Suppressor macrophage (primary cell): ENCODE data around the gene COL16A1.

ENCODE experiments used
- DNase-seq, 4 experiments: peaks; one replicate each; pipeline ENCODE4 v3.0.0-alpha.2; 2020 to 2022

COL16A1 gene

DNA sequence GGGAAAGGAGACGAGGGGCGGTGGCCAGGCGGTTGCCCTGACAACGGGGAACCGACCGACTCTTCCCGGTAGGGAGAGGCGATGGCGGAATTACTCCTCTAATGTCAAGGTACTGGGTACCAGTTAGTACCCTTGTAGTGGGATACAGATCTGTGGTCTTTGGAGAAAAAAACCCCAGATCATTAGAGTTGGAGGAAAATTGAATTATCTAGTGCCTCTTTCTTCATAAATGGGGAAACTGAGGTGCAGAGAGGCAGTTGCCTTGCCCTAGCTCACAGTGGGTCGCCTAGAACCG, 58.6 kb downstream of the COL16A1 start:
- no peak for DNase-seq

DNA sequence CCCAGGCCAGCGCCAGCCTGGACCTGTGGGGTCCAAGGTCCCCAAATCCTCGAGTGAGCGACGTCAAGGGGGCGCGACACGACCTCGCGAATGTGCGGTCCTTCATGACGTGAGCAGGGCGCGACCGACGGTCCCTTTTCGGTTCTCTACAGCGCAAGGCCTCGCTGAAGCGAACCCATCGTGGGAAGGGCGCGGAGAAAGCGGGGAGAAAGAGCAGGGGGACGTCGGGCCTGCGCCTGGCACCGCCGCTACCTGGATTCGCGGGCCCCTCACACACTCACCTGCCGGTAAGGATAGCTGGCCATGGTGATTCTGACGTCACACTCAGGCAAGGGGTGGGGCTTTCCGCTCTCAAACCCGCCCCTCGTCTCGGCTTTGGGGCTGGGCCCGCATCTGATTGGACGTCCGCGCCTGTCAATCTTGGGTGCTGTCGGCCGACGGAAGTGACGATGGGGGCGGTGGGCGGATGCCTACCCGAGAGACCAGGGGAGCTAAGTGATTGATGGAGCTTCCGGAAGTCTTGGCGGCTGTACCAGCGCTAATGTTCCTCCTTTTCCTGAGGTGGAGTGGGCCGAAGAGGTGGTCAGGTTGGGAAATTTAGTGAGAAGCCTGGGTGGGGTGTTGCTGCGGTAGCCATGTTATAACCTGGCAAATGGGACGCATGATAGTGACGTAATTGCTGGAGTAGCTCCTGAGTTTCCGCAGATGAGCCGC, 59.1 kb downstream of the COL16A1 start, which contains the start of gene PEF1:
Gene PEF1, minus strand, starts transcription at position 317 of the 714 bp plus-strand sequence. Its CDS starts 12 bp downstream, at position 305.
- DNase-seq: peak; percentile 99

DNA sequence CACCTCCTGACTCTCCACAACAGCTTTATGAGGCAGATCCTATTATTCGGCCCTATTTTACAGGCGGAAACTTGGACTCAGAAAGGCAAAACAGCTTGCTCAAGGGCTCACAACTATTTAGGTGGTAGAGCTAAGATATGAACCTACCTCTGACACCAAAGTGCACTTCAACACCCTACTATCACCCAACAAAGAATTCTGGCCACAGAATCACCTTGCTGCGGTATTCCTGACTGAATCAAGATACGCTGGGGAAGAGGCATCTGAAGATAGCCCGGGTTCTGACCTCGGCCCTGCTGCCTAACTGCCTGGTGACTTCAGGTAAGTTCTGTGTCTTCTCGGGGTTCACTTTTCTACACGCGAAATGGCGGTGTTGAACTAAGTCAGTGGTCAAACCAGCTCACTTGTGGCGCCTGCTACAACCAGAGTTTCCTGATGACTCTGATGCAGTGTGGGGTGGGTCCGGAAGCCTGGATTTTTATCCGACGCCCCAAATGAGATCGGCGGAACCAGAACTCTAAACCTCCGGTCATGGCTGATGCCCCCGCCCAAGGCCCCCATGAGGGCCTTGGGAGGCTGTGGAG, 59.7 kb downstream of the COL16A1 start:
- no peak for DNase-seq

DNA sequence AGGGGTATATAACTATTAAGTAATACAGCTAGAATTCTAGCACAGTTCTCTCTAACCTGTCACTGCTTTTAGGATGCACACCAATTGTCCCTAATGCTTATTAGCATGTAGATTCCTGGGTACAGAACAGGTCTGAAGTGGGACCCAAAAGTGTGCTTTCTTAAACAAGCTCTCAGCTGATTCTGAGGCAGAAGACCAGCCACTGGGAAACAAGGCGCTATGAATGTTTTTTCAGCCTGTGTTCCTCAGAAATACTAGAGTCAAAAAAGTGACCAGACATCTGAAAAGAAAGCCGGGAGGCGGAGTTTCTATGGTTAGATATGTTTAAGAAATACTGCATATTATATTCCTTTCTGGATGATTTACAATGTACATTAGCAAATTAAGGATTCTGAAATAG, 60.9 kb downstream of the COL16A1 start:
- no peak for DNase-seq

DNA sequence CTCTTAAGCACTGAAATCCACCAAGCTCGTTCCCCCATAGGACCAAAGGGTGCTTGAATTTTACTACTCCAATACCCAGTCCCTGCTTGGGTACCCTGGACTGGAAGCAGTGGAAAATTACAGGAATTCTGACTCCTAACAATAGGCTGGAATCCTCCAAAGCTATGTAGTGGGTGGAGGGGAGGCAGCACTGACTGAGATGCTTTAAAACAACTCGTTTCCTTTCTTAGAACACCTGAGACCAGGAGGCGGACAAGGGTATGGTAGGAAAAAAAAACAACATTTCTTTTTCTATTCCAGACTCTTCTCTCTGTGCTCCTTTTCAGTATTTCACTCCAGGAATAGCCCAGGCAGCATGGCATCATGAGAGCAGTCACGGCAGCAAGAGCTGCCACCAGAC, 61.5 kb downstream of the COL16A1 start:
- no peak for DNase-seq

DNA sequence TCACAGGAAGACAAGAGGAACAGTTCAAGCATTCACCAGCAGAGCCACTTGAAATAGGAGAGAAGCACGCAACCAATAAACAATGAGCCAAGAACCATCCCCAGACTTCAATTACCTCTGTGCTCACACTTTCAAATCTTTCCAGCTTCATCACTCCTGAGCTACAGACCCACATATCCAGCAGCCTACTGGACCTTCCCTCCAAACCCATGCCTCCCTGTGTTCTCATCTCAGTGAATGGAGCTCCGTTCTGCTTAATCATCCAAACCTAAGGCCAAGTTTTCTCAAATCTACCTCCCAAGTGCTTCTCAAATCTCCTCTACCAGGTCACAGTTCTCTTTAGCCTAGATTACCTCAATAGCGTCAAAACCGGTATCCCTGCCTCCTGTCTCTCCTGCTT, 62.9 kb downstream of the COL16A1 start:
- no peak for DNase-seq

DNA sequence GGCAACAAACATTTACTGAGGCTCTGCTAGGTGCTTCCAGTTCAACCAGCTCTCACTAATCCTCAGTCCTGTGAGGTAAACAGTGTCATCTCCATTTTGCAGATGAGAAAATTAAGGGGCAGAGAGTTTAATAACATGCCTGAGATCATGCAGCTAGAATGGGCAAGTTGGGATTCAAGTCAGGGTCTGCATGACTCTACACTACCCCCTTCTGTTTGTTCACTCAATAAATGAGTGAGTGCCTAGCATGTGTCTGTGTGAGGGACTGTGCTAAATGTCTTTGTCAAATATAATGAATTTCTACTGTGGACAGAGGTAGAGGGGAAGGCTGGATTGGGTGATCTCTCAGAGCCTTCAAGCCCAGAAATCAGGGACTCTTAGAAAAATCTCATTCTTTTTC, 63.6 kb downstream of the COL16A1 start:
- DNase-seq: no peak

DNA sequence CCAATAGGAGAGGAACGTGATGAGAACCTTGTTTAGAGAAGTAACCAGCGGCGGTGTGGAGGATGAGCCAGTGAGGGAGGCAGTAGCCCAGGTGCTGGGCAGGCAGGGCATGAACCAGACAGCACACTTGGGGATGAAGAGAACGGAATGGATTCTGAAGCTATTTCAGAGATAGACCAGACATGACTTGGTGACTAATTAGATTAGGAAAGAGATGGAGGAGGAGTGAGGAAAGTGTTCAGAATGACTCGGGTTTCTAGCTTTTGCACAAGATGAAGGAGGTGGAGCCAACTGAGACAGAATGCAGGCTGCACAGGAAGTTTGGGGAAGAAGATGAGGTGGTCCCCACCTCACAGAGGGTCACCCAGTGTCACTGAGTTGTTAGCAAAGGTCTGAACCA, 64.3 kb downstream of the COL16A1 start:
- DNase-seq: peak; percentile 53 to 82 (median 67)

DNA sequence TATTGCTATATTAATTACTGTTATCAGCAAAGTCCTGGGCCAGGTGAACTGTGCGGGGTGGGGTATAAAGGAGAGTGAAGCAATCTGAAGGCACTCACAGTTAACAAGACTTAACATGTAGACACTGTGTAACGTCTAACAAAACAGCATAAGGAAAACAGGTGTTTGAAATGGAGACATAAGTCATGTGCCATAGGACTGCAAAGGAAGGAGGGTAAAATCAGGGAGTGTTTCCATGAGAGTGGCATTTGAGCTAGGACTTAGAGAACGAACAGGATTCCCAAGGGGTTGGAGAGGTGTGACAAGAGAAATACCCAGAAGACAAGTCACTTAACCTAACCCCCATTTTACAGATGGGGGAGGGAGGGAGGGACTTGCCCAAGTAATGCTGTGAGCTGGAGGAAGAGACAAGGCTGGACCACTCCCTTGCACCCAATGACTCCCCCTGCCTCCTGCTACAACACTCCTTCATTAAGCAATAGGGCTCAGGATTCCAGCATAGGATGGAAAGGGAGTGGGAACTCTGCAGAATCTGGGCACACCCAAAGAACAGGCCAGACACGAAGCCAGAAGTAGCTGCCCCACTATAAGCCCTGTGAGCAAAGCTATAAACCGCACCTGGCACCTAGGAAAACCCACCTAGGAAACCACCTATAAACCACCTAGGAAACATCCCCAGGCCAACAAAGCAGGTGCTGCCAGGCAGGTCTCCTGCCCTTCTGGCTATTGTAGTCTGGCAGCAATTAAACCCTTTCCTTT, 65.7 kb downstream of the COL16A1 start:
- no peak for DNase-seq

DNA sequence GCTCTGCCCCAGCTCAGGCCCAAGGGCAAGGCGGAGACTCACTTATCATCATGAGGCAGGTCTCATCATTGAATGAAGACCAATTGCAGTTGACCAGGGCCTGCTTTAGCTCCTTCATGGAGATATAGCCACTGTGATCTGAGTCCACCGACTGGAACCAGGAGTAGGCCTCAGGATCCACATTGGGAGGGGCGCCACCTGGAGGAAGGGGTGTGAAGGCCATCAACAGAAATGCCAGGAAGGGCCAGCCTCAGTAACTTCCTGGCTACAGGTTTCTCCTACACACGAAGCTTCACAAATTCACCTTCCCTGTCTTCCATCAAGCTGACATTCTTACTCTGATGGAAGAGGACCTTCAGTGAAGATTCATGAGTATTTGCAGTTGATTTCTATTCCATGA, 70.7 kb downstream of the COL16A1 start:
- DNase-seq: peak; percentile 50 to 65 (median 58)

DNA sequence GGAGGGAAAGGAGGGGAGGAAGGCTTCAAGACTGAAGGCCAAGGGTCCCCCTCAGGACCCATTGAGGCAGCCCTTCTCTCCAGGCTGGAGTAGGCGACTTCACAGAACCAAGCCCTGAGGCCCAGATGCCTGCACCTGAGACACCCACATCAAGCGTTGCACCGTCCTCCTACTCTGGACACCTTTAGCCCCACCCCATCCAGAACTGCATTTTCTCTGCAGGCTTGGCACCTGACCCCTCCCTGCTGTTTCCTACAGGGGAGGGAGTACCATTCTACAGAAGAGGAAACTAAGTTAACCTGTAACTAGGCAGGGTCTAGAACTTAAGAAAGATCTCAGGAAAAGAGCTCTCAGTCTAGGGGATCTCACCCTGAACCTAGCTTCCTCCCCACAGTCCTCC, 71.2 kb downstream of the COL16A1 start:
- no peak for DNase-seq

DNA sequence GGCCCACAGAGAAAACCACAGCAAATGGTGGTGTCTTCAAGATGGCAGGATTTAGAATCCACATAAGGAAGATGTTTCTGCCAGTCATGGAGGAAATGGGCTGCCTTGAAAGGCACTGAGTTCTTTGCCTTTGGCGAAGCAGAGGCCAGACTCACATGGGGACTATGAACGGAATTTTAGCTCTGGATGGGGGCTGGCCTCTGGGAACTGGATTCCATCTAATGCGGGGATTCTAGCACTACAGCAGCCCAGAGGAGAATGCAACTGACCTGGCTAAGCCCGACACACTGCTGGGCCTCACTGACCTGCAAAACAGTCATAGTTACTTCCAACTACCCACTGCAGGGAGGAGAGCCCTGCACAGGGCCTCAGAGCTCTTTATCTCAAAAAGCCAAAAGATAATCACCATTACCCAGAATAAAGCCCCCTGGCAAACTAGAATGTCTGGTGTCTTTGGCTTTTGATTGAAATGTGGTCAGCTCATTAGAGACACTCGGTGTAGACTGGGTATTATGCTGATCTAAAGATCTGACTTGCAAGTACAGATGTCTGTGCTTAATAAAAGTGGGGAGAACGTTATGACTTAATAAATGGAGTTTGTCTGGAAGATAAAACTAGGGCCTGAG, 74.8 kb downstream of the COL16A1 start:
- DNase-seq: no peak

DNA sequence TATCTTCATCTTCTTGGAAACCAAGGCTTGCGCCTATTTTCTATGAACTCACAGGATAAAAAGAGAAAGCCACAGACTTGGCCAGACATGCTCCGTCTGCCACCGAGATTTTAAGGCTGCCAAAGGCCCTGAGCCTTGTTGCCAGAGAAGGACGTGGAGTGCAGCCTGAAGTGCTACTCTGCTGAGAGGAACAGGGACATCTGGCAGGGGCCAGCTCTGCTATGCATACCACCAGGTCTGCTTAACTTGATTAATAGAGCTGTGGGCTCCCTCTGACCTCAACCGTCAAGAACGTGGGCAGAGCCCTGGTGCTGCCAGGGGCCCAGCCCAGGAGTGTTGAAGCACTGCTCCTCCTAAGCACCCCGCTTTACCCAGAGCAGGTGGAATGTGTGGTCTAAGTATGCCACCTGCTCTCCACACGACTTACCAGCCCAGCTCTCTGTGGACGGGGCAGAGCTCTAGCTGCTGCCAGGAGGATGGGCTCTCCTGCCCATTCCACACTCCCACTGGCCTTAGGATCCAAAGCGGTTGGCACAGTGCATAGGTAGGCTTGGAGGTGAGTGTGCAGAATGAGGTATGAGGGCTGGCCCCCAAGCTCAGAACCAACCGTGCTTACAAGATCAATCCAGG, 75.8 kb downstream of the COL16A1 start:
- DNase-seq: no peak

DNA sequence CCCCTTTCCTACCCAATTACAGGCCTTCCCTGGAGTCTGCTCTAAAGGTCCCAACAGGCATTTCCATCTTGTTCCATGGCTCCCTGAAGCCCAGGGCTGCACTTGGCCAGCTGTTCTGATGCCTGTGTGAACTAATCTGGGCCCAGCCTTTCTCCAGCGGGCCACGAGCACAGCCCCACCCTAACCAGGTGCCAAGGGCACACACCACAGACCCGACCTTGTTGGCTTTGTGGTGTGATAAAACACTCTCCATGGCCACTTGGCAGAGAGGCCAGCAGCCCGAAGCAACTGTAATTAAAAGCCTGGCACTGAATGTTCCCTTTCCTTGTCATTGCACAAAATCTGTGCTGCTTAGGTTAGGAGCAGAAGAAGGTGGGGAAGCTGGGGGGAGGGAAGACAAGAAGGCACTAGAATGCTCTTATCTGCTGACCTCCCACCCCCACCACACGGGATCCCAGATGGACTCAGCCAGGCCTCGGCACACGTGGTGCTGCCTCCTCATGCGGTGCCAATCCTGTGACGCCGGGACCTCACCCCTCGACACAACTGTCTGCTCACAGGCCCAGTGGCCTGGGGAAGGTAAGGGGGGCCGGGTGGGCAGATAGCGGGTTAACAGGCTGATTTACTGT, 76.4 kb downstream of the COL16A1 start:
- DNase-seq: no peak

DNA sequence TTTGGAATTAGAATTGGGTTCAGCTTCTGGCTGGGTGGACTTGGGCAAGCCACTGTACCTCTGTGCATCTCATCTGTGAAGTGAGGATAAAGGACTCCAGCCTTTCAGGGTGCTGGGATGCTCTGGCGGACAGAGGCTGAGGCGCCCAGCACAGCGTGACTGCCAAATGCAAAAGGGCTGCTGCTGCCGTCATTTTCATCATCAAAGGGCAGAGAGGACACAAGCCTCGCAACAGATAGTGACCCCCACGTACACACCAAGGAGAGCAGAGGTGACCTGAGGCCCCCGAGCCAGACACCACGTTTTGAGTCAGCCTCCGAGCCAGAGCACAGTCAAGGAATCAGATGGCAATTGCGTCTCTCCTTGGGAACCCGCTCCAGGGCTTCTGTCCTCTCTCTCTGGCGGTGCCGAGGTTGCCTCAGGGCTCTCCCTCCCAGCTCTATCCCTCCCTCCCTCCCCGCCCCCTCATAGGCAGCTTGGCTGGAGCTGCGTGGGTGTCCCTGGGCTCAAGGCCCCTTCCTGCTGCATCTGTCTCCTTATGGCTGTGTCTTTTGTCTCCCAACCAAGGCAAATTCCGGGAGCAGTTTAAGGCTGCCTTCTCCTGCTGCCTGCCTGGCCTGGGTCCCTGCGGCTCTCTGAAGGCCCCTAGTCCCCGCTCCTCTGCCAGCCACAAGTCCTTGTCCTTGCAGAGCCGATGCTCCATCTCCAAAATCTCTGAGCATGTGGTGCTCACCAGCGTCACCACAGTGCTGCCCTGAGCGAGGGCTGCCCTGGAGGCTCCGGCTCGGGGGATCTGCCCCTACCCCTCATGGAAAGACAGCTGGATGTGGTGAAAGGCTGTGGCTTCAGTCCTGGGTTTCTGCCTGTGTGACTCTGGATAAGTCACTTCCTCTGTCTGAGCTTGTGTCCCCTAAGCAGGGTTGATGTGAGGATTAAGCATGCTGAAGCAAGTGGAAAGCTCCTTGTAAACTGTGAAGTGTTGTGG, 77.3 kb downstream of the COL16A1 start:
- peak; percentile 19 to 58 (median 48) for DNase-seq

DNA sequence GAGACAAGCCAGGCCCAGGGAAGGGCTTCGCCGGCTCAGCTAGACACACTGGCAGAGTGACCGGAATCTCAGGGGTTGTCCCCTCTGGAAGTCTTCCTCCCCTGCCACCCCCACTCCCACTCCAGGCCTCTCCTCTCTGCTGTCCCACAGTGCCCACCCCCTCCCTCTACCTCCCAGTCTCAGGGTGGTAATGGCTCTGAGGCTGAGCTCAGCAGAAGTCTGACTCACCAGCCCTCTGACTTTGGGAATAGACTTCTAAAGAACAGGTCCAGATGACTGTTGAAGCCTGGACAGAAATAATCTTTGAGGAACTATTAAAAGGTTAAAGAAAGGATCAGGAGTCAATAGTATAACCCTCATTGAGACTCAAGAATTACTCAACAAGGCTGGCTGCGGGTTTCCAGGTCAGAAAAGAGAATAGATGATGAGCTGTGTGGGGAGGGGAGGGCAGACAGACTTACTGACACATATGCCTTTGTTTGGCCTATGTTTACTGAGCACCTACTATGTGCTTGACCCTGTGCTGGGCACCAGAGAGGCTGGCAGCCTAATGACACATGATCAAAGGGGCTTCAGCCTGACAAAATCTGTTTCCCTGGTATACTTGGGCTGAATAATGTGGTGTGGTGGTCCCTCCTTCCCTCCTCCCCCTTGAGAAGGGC, 78.1 kb downstream of the COL16A1 start:
- peak; percentile 60 to 85 (median 69) for DNase-seq

DNA sequence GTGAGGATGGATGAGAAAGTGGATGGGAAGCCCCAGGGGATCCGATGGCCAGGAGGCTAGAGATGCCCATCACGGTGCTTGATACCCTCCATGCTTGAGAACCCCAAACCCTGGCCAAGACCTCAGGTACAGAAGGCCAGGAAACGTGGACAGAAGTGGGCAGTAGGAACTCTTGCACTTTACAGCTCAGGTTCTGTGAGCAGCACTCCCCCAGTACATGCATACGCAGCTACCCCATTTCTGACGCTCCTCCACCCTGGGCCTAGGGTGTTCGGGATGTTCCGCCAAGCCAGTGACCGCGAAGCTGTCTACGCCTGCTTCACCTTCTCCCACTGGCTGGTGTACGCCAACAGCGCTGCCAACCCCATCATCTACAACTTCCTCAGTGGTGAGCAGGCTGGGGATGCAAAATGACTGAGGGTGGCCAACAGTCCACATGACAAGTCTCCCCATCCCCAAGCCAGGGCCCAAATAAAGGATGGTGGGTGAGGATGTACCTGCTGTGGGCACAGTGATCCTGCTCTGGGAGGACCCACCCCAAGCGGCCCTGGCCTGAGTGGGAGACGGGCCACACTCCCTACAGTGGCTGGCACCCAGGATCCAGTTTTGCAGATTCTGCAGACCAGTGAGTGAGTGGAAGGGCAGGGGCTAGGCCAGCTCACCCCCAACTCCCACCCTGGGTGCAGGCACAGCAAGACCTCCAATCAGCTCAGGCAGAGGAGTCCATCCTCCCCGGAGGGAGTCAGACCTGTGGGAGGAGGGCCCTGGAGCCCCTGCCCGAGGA, 78.9 kb downstream of the COL16A1 start:
- no peak for DNase-seq

DNA sequence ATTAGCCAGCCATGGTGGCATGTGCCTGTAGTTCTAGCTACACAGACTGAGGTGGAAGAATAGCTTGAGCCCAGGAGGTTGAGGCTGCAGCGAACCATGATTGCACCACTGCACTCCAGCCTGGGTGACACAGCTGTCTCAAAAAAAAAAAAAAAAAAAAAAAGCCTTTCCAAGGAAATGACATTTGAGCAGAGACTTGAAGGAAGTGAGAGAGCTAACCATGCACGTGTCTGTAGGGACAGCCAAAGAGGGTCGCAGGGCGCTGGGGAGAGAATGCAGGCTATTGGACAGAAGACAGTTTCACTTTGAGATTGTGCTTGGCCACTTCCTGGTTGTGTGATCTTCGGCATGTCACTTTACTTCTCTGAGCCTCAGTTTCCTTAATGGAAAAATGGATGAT, 79.5 kb downstream of the COL16A1 start:
- peak; percentile 38 to 72 (median 58) for DNase-seq

DNA sequence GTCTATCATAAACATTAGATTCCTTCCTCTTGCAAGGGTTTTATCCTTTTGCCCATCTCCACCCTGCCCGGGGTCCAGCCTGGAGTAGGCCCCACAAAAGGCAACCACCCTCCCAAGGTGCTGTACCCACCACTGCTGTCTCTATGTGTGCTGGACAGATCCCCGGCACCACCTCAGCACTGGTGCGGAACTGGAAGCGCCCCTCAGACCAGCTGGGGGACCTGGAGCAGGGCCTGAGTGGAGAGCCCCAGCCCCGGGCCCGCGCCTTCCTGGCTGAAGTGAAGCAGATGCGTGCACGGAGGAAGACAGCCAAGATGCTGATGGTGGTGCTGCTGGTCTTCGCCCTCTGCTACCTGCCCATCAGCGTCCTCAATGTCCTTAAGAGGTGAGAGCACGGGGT, 80.5 kb downstream of the COL16A1 start:
- no peak for DNase-seq
